Measurements from ENCODE around the gene TAAR9. TPM values are rescaled to one million over a fixed set of nuclear protein-coding genes. Genes with fewer than 3 reads are reported as not detected.
A peak's percentile ranks its signal among the peaks of the same experiment; 100 is the strongest.

Gene TAAR9
- total and polyA plus RNA-seq, 7 donors = not detected

GRCh38 chr6:132491303-132491702 lies 46.8 kb upstream of the TAAR9 start:
- WGBS, 2 donors = 83 to 88% methylated on average over 5 of the region's 5 CpGs
- Histone ChIP-seq H3K27me3 (no peaks in the 10 kb centered on the region), H3K4me1 (peaks cover 0 to 45% (median 29%) of the 10 kb centered on the region in 4 donors), H3K27ac (peak overlapping the region in 1 of 4 donors; percentile 33), H3K36me3 (no peaks in the 10 kb centered on the region), H3K9me3 (no peaks in the 10 kb centered on the region), H3K4me3 (no peak overlapping the region)
- no peak for DNase-seq
- intact Hi-C loops (cut with DNase I) = loop anchor here (10.0 kb wide), 1 partner anchor 547 kb away; no protein-coding TSS in a partner anchor
- TF ChIP-seq EP300 (IDR thresholded peaks at IDR 0.05) = no peak

- Histone ChIP-seq H3K4me1 (peaks cover 0 to 45% (median 30%) of the 10 kb centered on the region in 4 donors), H3K4me3 (no peak overlapping the region), H3K27me3 (no peaks in the 10 kb centered on the region), H3K9me3 (no peaks in the 10 kb centered on the region), H3K36me3 (no peaks in the 10 kb centered on the region), H3K27ac (no peak overlapping the region)
- intact Hi-C loops (cut with DNase I) = loop anchor here (10.0 kb wide), 1 partner anchor 547 kb away; no protein-coding TSS in a partner anchor
- TF ChIP-seq CTCF (IDR thresholded peaks at IDR 0.05) (no peak), POLR2A (IDR thresholded peaks at IDR 0.05) (no peak), POLR2AphosphoS5 (IDR thresholded peaks at IDR 0.05) (no peak), EP300 (IDR thresholded peaks at IDR 0.05) (no peak)
- 91 to 92% methylated on average over 1 of the region's 1 CpG for WGBS, 2 donors
- DNase-seq = no peak
These were observed 46.2 kb upstream of the TAAR9 start for GRCh38 chr6:132491881-132492280.

- Histone ChIP-seq H3K27ac (no peak overlapping the region), H3K27me3 (no peaks in the 10 kb centered on the region), H3K4me1 (peaks cover 0 to 45% (median 24%) of the 10 kb centered on the region in 4 donors), H3K9me3 (no peaks in the 10 kb centered on the region), H3K4me3 (no peak overlapping the region), H3K36me3 (no peaks in the 10 kb centered on the region)
- intact Hi-C loops (cut with DNase I) = loop anchor here (10.0 kb wide), 1 partner anchor 550 kb away; no protein-coding TSS in a partner anchor
- TF ChIP-seq CTCF (IDR thresholded peaks at IDR 0.05) (no peak), EP300 (IDR thresholded peaks at IDR 0.05) (no peak), POLR2A (IDR thresholded peaks at IDR 0.05) (no peak), POLR2AphosphoS5 (IDR thresholded peaks at IDR 0.05) (no peak)
- DNase-seq = no peak
- 70 to 79% methylated on average over 2 of the region's 2 CpGs for WGBS, 2 donors
These were observed 43.1 kb upstream of the TAAR9 start for GRCh38 chr6:132494954-132495353.

GRCh38 chr6:132495604-132496079 lies 42.4 kb upstream of the TAAR9 start:
- no peak for TF ChIP-seq EP300 (IDR thresholded peaks at IDR 0.05)
- TF ChIP-seq POLR2AphosphoS5 (IDR thresholded peaks at IDR 0.05) = no peak
- TF ChIP-seq POLR2A (IDR thresholded peaks at IDR 0.05) = no peak
- no peak for TF ChIP-seq CTCF (IDR thresholded peaks at IDR 0.05)
- 45 to 81% methylated on average over 2 of the region's 2 CpGs for WGBS, 2 donors
- no peak overlapping the region for H3K4me3 ChIP-seq

GRCh38 chr6:132496519-132497180 lies 41.4 kb upstream of the TAAR9 start:
- peaks cover 0 to 10% (median 7%) of the 10 kb centered on the region in 4 donors for H3K36me3 ChIP-seq
- 37 to 50% methylated on average over 4 of the region's 4 CpGs for WGBS, 2 donors
- DNase-seq = no peak
- no peaks in the 10 kb centered on the region for H3K9me3 ChIP-seq
- H3K27ac ChIP-seq = no peak overlapping the region
- intact Hi-C loops (cut with DNase I) = loop anchor here (10.0 kb wide), 1 partner anchor 552 kb away; no protein-coding TSS in a partner anchor
- H3K27me3 ChIP-seq = no peaks in the 10 kb centered on the region
- no peak overlapping the region for H3K4me3 ChIP-seq
- peaks cover 0 to 28% (median 14%) of the 10 kb centered on the region in 4 donors for H3K4me1 ChIP-seq
- TF ChIP-seq POLR2A (IDR thresholded peaks at IDR 0.05) (no peak), POLR2AphosphoS5 (IDR thresholded peaks at IDR 0.05) (no peak), CTCF (IDR thresholded peaks at IDR 0.05) (no peak), EP300 (IDR thresholded peaks at IDR 0.05) (no peak)

More at GRCh38 chr6:132495604-132496079, 42.4 kb upstream of the TAAR9 start:
- H3K4me1 ChIP-seq = peaks cover 0 to 38% (median 20%) of the 10 kb centered on the region in 4 donors
- no peaks in the 10 kb centered on the region for H3K27me3 ChIP-seq
- H3K9me3 ChIP-seq = no peaks in the 10 kb centered on the region
- peaks cover 0 to 2% (median 0%) of the 10 kb centered on the region in 4 donors for H3K36me3 ChIP-seq
- no peak for DNase-seq
- no peak overlapping the region for H3K27ac ChIP-seq
- intact Hi-C loops (cut with DNase I) = loop anchor here (10.0 kb wide), 1 partner anchor 551 kb away; no protein-coding TSS in a partner anchor

Measured in sigmoid colon (tissue), 7 donors.